ENCODE measurements around the gene MYO9B. TPM values are rescaled to one million over a fixed set of nuclear protein-coding genes. Genes with fewer than 3 reads are reported as not detected.
"Not testable (repeated sequence)": the region's sequence is repeated elsewhere in the genome, so short reads cannot be mapped to it uniquely, and the experiment has no call there.

The MYO9B gene
- total RNA-seq, 1 donor = 96.6 TPM

DNA sequence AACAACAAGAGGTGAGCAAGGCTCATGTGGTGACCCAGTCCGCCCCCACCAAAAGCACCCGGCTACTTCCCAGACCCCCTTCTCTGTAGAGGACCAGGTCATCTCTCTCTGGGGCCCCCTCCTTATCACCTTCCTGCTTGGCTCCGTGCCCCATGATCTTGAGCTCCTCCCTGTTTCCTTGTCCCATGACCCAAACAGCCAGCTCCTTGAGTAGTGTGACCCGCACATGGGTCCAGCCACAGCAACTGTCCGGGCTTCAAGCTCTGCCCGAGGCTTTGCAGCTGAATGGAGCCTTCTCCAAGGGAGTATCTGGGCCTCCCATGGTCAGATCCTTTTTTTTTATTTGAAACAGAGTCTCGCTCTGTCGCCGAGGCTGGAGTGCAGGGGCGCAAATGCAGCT is 61.8 kb downstream of the MYO9B start:
- H3K36me3 ChIP-seq (ENCODE audit: insufficient read depth, low read length) = peaks cover 10% of the 10 kb centered on the region
- TF ChIP-seq, protein P1, sequence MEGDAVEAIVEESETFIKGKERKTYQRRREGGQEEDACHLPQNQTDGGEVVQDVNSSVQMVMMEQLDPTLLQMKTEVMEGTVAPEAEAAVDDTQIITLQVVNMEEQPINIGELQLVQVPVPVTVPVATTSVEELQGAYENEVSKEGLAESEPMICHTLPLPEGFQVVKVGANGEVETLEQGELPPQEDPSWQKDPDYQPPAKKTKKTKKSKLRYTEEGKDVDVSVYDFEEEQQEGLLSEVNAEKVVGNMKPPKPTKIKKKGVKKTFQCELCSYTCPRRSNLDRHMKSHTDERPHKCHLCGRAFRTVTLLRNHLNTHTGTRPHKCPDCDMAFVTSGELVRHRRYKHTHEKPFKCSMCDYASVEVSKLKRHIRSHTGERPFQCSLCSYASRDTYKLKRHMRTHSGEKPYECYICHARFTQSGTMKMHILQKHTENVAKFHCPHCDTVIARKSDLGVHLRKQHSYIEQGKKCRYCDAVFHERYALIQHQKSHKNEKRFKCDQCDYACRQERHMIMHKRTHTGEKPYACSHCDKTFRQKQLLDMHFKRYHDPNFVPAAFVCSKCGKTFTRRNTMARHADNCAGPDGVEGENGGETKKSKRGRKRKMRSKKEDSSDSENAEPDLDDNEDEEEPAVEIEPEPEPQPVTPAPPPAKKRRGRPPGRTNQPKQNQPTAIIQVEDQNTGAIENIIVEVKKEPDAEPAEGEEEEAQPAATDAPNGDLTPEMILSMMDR (IDR thresholded peaks at IDR 0.05; ENCODE audit: extremely low read depth, low read depth, low read length) = no peak
- H2AFZ ChIP-seq (ENCODE audit: low read length) = no peak overlapping the region
- H3K79me2 ChIP-seq (ENCODE audit: insufficient read depth, low read length) = peaks cover 71% of the 10 kb centered on the region
- no peaks in the 10 kb centered on the region for H3K9me3 ChIP-seq (ENCODE audit: low read depth, low read length)
- H4K20me1 ChIP-seq (ENCODE audit: insufficient read depth, low read length) = peaks cover 5% of the 10 kb centered on the region
- no peak overlapping the region for H3K4me3 ChIP-seq (ENCODE audit: insufficient read depth, low read length)
- no peak overlapping the region for H3K27ac ChIP-seq (ENCODE audit: low read depth, low read length)
- H3K4me1 ChIP-seq (ENCODE audit: insufficient read depth, low read length) = peaks cover 23% of the 10 kb centered on the region
- H3K4me2 ChIP-seq (ENCODE audit: insufficient read depth, low read length) = no peak overlapping the region
- DNase-seq (ENCODE audit: insufficient read length, low spot score, missing footprints) = no peak
- no peaks in the 10 kb centered on the region for H3K27me3 ChIP-seq (ENCODE audit: insufficient read depth, low read length)

DNA sequence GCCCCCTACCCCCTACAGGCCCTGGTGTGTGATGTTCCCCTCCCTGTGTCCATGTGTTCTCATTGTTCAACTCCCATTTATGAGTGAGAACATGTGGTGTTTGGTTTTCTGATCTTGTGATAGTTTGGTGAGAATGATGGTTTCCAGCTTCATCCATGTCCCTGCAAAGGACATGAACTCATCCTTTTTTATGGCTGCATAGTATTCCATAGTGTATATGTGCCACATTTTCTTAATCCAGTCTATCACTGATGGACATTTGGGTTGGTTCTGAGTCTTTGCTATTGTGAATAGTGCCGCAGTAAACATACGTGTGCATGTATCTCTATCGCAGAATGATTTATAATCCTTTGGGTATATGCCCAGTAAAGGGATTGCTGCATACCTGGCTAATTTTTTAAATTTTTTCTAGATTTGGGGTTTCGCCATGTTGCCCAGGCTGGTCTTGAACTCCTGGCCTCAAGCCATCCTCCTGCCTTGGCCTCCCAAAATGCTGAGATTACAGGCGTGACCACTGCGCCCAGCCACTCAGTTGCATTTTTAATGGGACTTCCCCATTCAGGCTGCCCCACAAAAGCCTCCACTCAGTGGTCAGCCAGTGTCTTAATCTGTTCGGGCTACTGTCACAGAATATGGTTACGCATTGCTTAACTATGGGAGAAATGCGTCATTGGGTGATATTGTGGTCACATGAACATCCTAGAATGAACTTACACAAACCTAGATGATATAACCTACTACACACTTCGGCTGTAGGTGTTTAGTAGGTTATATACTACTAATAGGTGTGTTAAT is 62.7 kb downstream of the MYO9B start:
- peaks cover 76% of the 10 kb centered on the region for H3K79me2 ChIP-seq (ENCODE audit: insufficient read depth, low read length)
- H3K27ac ChIP-seq (ENCODE audit: low read depth, low read length) = not testable (repeated sequence)

DNA sequence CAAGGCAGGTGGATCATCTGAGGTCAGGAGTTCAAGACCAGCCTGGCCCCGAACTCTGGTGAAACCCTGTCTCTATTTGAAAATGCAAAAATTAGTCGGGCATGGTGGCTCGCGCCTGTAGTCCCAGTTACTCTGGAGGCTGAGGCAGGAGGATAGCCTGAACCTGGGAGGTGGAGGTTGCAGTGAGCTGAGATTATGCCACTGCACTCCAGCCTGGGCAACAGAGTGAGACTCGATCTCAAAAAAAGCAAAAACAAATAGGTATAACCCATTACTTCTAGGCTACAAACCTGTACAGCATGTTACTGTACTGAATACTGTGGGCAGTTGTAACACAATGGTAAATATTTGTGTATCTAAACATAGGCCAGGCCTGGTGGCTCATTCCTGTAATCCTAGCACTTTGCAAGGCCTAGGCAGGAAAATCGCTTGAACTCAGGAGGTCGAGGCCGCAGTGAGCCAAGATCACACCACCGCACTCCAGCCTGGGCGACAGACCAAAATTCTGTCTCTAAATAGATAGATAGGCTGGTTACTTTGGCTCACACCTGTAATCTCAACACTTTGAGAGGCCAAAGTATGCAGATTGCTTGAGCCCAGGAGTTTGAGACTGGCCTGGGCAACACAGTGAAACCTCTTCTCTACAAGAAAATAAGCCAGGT is 63.5 kb downstream of the MYO9B start:
- Histone ChIP-seq H4K20me1 (ENCODE audit: insufficient read depth, low read length) (peaks cover 5% of the 10 kb centered on the region), H3K27me3 (ENCODE audit: insufficient read depth, low read length) (no peaks in the 10 kb centered on the region), H3K36me3 (ENCODE audit: insufficient read depth, low read length) (peaks cover 18% of the 10 kb centered on the region), H3K79me2 (ENCODE audit: insufficient read depth, low read length) (peaks cover 73% of the 10 kb centered on the region), H3K4me3 (ENCODE audit: insufficient read depth, low read length) (no peak overlapping the region), H2AFZ (ENCODE audit: low read length) (no peak overlapping the region), H3K9me3 (ENCODE audit: low read depth, low read length) (no peaks in the 10 kb centered on the region), H3K4me1 (ENCODE audit: insufficient read depth, low read length) (peaks cover 21% of the 10 kb centered on the region), H3K4me2 (ENCODE audit: insufficient read depth, low read length) (no peak overlapping the region), H3K27ac (ENCODE audit: low read depth, low read length) (no peak overlapping the region)
- TF ChIP-seq, protein P1 (IDR thresholded peaks at IDR 0.05; ENCODE audit: extremely low read depth, low read depth, low read length) = no peak
- DNase-seq (ENCODE audit: insufficient read length, low spot score, missing footprints) = no peak

More for the DNA sequence above, 62.7 kb downstream of the MYO9B start:
- not testable (repeated sequence) for H2AFZ ChIP-seq (ENCODE audit: low read length); H3K4me3 ChIP-seq (ENCODE audit: insufficient read depth, low read length); H3K9me3 ChIP-seq (ENCODE audit: low read depth, low read length); H3K4me2 ChIP-seq (ENCODE audit: insufficient read depth, low read length); H3K27me3 ChIP-seq (ENCODE audit: insufficient read depth, low read length); H4K20me1 ChIP-seq (ENCODE audit: insufficient read depth, low read length); DNase-seq (ENCODE audit: insufficient read length, low spot score, missing footprints)
- Histone ChIP-seq H3K36me3 (ENCODE audit: insufficient read depth, low read length) (peaks cover 18% of the 10 kb centered on the region), H3K4me1 (ENCODE audit: insufficient read depth, low read length) (peaks cover 23% of the 10 kb centered on the region)

DNA sequence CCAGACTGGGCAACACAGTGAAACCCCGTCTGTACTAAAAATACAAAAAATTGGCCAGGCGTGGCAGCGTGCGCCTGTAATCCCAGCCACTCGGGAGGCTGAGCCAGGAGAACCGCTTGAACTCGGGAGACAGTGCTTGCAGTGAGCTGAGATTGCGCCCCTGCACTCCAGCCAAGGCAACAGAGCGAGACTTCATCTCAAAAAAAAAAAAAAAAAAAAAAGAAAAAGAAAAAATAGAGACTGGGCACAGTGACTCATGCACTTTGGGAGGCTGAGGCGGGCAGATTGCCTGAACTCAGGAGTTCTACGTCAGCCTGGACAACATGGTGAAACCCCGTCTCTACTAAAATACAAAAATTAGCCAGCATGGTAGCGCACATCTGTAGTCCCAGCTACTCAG is 69.2 kb downstream of the MYO9B start:
- not testable (repeated sequence) for H2AFZ ChIP-seq (ENCODE audit: low read length); H3K9me3 ChIP-seq (ENCODE audit: low read depth, low read length); H3K4me1 ChIP-seq (ENCODE audit: insufficient read depth, low read length); H3K4me3 ChIP-seq (ENCODE audit: insufficient read depth, low read length); DNase-seq (ENCODE audit: insufficient read length, low spot score, missing footprints); H4K20me1 ChIP-seq (ENCODE audit: insufficient read depth, low read length); H3K27me3 ChIP-seq (ENCODE audit: insufficient read depth, low read length)
- Histone ChIP-seq H3K79me2 (ENCODE audit: insufficient read depth, low read length) (peaks cover 73% of the 10 kb centered on the region), H3K27ac (ENCODE audit: low read depth, low read length) (peak overlapping the region; percentile 75), H3K36me3 (ENCODE audit: insufficient read depth, low read length) (peaks cover 42% of the 10 kb centered on the region), H3K4me2 (ENCODE audit: insufficient read depth, low read length) (peak overlapping the region; percentile 41)
